GM12878 (cell line): ENCODE data around the gene GALNT9. TPM values are rescaled to one million over a fixed set of nuclear protein-coding genes. Genes with fewer than 3 reads are reported as not detected.

ENCODE experiments used
- ATAC-seq: fragments of 200-7000 bp; cut with Tn5 transposase; 3 replicates; pipeline ENCODE4 v1.9.1; 2020; ENCODE audit warnings: mild to moderate bottlenecking, moderate library complexity
- BruUV-seq: library from RNA; stranded (reverse); fragments of 400-500 nt; replicated peaks from 2 replicates; lab custom pipeline; 2021; lab: Mats Ljungman, UMichigan
- CTCF ChIA-PET: fragments of 300-600 bp; sonication (Branson Sonifier 250); formaldehyde crosslinking; extraction: SDS; loops from one replicate; lab custom pipeline; 2021; ENCODE audit warnings: inconsistent platforms; lab: Yijun Ruan, JAX
- POLR2A ChIA-PET: fragments of 350-600 bp; formaldehyde crosslinking; extraction: SDS; loops from one replicate; lab custom pipeline; 2021; ENCODE audit warnings: inconsistent platforms; lab: Charles Lee
- RAD21 ChIA-PET: fragments of 300-600 bp; sonication (Branson Sonifier 250); formaldehyde crosslinking; loops from one replicate; lab custom pipeline; 2023; ENCODE audit warnings: antibody characterized with exemption; ENCODE audit not compliant: unreplicated experiment; lab: Charles Lee
- SMC1A ChIA-PET: fragments of 300-600 bp; sonication (Branson Sonifier 250); formaldehyde crosslinking; loops from one replicate; lab custom pipeline; 2023; ENCODE audit not compliant: unreplicated experiment, uncharacterized antibody; lab: Charles Lee
- DNase-seq: peaks from one replicate; pipeline ENCODE4 v3.0.0-alpha.2; 2011; ENCODE audit warnings: low read depth, low spot score
- FAIRE-seq: peaks from 3 replicates; lab custom pipeline; 2011; peaks lifted over from hg19 to GRCh38; lab: Jason Lieb, UNC
- H2AFZ ChIP-seq: 2 replicates; pipeline ENCODE4 v1.6.0; 2011; ENCODE audit warnings: low read depth, low read length, control low read depth; ENCODE audit not compliant: control insufficient read depth
- H3K27ac ChIP-seq: 2 replicates; pipeline ENCODE4 v1.5.1; 2011; ENCODE audit warnings: control low read depth; ENCODE audit not compliant: control insufficient read depth, insufficient read depth
- H3K27me3 ChIP-seq, 2 experiments: replicated peaks in 1 of 2; 2 replicates each; pipeline versions ENCODE4 v1.6.0 to v1.6.1; 2011; ENCODE audit warnings: low read length in 1 of 2; ENCODE audit not compliant: control insufficient read depth in 2 of 2, insufficient read depth in 2 of 2
- H3K36me3 ChIP-seq, 2 experiments: 2 replicates each; pipeline ENCODE4 v1.5.1; 2011; ENCODE audit warnings: low read length in 1 of 2; ENCODE audit not compliant: control insufficient read depth in 2 of 2, insufficient read depth in 2 of 2
- H3K4me1 ChIP-seq: 2 replicates; pipeline ENCODE4 v1.6.1; 2011; ENCODE audit warnings: mild to moderate bottlenecking, low read length, moderate library complexity, mixed read lengths; ENCODE audit not compliant: control insufficient read depth, insufficient read depth
- H3K4me2 ChIP-seq: 2 replicates; pipeline ENCODE4 v1.6.0; 2011; ENCODE audit warnings: control low read depth; ENCODE audit not compliant: control insufficient read depth, insufficient read depth
- H3K4me3 ChIP-seq: fragments of 200-600 bp; sonication (generic); 2 replicates; pipeline ENCODE4 v1.5.1; 2016
- H3K79me2 ChIP-seq: 2 replicates; pipeline ENCODE4 v1.6.0; 2011; ENCODE audit warnings: low read length; ENCODE audit not compliant: control insufficient read depth, insufficient read depth
- H3K9ac ChIP-seq: 2 replicates; pipeline ENCODE4 v1.8.0; 2011; ENCODE audit warnings: low read length, control low read depth, mixed read lengths; ENCODE audit not compliant: control insufficient read depth, insufficient read depth
- H3K9me3 ChIP-seq: replicated peaks from 3 replicates; pipeline ENCODE4 v1.5.1; 2011; ENCODE audit warnings: mild to moderate bottlenecking, low read length; ENCODE audit not compliant: control insufficient read depth, insufficient read depth
- H4K20me1 ChIP-seq: 2 replicates; pipeline ENCODE4 v1.6.0; 2011; ENCODE audit not compliant: control insufficient read depth, insufficient read depth
- ATF7 ChIP-seq: fragments of 450-650 bp; IDR thresholded peaks from 2 replicates; pipeline ENCODE4 v1.6.1; 2016; ENCODE audit warnings: low read depth, mild to moderate bottlenecking
- BACH1 ChIP-seq: fragments of 450-650 bp; IDR thresholded peaks from 2 replicates; pipeline ENCODE4 v1.6.1; 2017; ENCODE audit warnings: mild to moderate bottlenecking, borderline replicate concordance
- CHD4 ChIP-seq: fragments of 200-600 bp; sonication (generic); IDR thresholded peaks from 2 replicates; pipeline ENCODE4 v1.6.1; 2016; ENCODE audit warnings: mild to moderate bottlenecking
- CREM ChIP-seq: IDR thresholded peaks from 2 replicates; pipeline ENCODE4 v1.6.1; 2014; ENCODE audit warnings: antibody characterized with exemption, low read depth
- E2F8 ChIP-seq: fragments of 450-650 bp; IDR thresholded peaks from 2 replicates; pipeline ENCODE4 v1.6.1; 2018; ENCODE audit warnings: mild to moderate bottlenecking, low read depth, moderate library complexity; ENCODE audit not compliant: partially characterized antibody
- EGR1 ChIP-seq, 2 experiments: IDR thresholded peaks; 1 replicate in 1 of 2; 2 replicates in 1 of 2; pipeline ENCODE4 v1.6.1; 2011 to 2012; ENCODE audit warnings: low read depth in 2 of 2, low read length in 2 of 2, borderline replicate concordance in 1 of 2, mild to moderate bottlenecking in 1 of 2, moderate library complexity in 1 of 2
- ESRRA ChIP-seq: IDR thresholded peaks from 2 replicates; pipeline ENCODE4 v1.6.1; 2012; ENCODE audit warnings: mild to moderate bottlenecking, low read length, improper control_type of control experiment
- FOXK2 ChIP-seq: fragments of 450-650 bp; IDR thresholded peaks from 2 replicates; pipeline ENCODE4 v1.6.1; 2017; ENCODE audit warnings: mild to moderate bottlenecking, moderate library complexity
- MEF2A ChIP-seq: IDR thresholded peaks from 2 replicates; pipeline ENCODE4 v1.6.1; 2011; ENCODE audit warnings: low read depth, mild to moderate bottlenecking, low read length, moderate library complexity; ENCODE audit not compliant: insufficient read depth
- PAX5 ChIP-seq: IDR thresholded peaks from 2 replicates; pipeline ENCODE4 v1.6.1; 2011; ENCODE audit warnings: low read depth, low read length, borderline replicate concordance
- PAX8 ChIP-seq: fragments of 450-650 bp; IDR thresholded peaks from 2 replicates; pipeline ENCODE4 v1.6.1; 2017; ENCODE audit warnings: mild to moderate bottlenecking, moderate library complexity
- RELA ChIP-seq: fragments of 450-650 bp; IDR thresholded peaks from 2 replicates; pipeline ENCODE4 v1.8.0; 2014; ENCODE audit warnings: borderline replicate concordance; ENCODE audit not compliant: partially characterized antibody
- RELB ChIP-seq: fragments of 450-650 bp; IDR thresholded peaks from 2 replicates; pipeline ENCODE4 v1.6.1; 2017; ENCODE audit warnings: low read depth, mild to moderate bottlenecking, moderate library complexity
- REST ChIP-seq: IDR thresholded peaks from 2 replicates; pipeline ENCODE4 v1.6.1; 2012; ENCODE audit warnings: mild to moderate bottlenecking, low read depth, low read length
- SUZ12 ChIP-seq: fragments of 200-600 bp; sonication (generic); IDR thresholded peaks from one replicate; pipeline ENCODE4 v1.6.1; 2018; ENCODE audit warnings: antibody characterized with exemption, mild to moderate bottlenecking; ENCODE audit not compliant: unreplicated experiment
- ZNF217 ChIP-seq: fragments of 450-650 bp; IDR thresholded peaks from 2 replicates; pipeline ENCODE4 v1.6.1; 2017; ENCODE audit warnings: antibody characterized with exemption, mild to moderate bottlenecking
- WGBS: methylation state at CpG from one replicate; pipeline ENCODE4 v1.1.6; 2016; ENCODE audit warnings: low lambda C conversion rate; ENCODE audit not compliant: insufficient replicate concordance, insufficient coverage; ENCODE audit errors: missing lambda C conversion rate; 5-methylcytosine and 5-hydroxymethylcytosine counted together
- in situ Hi-C: fragments of 300-500 bp; cut with MboI; formaldehyde crosslinking; loops from 9 replicates; pipeline ENCODE4 v1.14.3; 2018; ENCODE audit warnings: mixed read lengths
- intact Hi-C: fragments of 100-400 bp; cut with micrococcal nuclease; formaldehyde crosslinking; loops from one replicate; pipeline ENCODE4 v1.14.2; 2022; ENCODE audit not compliant: unreplicated experiment
- polyA plus RNA-seq, 11 experiments: library from polyadenylated mRNA; depleted of rRNA in 4 of 11; unstranded in 6 of 11; stranded (reverse) in 5 of 11; fragments of >200 nt; fragmentation: Nextera tagmentation in 4 of 11; fragmentation: Illumina TruSeq in 1 of 11; extraction: Ambion mirVana in 4 of 11; extraction: Trizol in 1 of 11; gene quantifications; 1 replicate in 1 of 11; 2 replicates in 10 of 11; pipeline versions ENCODE4 v1.2.1 to v1.2.3, GENCODE V29; 2011 to 2016; ENCODE audit warnings: inconsistent platforms in 2 of 11, missing spikeins in 2 of 11, low read depth in 1 of 11
- total RNA-seq, 4 experiments: library from RNA; depleted of rRNA in 3 of 4; stranded (reverse); fragments of >200 nt in 3 of 4; fragmentation: Illumina TruSeq in 1 of 4; extraction: Trizol in 1 of 4; gene quantifications; 2 replicates each; pipeline versions ENCODE4 v1.2.1 to v1.2.3, GENCODE V29; 2013 to 2021

Gene GALNT9
- total and polyA plus RNA-seq, 10 of the 15 experiments (the other 5 are each of a cell fraction or from before 2014, with no cell fraction given), result 0.04 TPM; not detected in 9

GRCh38 chr12:132291402-132292175 is 37.8 kb downstream of the GALNT9 start:
- ChIA-PET POLR2A (no interaction called here), SMC1A (no interaction called here), CTCF (no interaction called here), RAD21 (no interaction called here)
- Histone ChIP-seq H3K27ac (no peak overlapping the region), H3K79me2 (no peaks in the 10 kb centered on the region), H3K27me3 (no peaks in the 10 kb centered on the region), H3K4me1 (no peaks in the 10 kb centered on the region), H3K36me3 (no peaks in the 10 kb centered on the region), H4K20me1 (no peaks in the 10 kb centered on the region), H3K4me2 (no peak overlapping the region), H3K9ac (no peak overlapping the region), H3K9me3 (peaks cover 2% of the 10 kb centered on the region; the same call in 2 of the 3 replicates), H2AFZ (no peak overlapping the region), H3K4me3 (no peak overlapping the region)
- in situ Hi-C loops, result no loop called here
- FAIRE-seq, result no peak
- intact Hi-C loops, result no loop called here
- ATAC-seq, result no peak
- DNase-seq, result no peak
- 78% methylated on average over 23 of the region's 30 CpGs for WGBS
- BruUV-seq, result no TSS peak
- TF ChIP-seq PAX8, result no peak
- no peak for TF ChIP-seq EGR1 (IDR thresholded peaks at IDR 0.05; ENCODE audit: borderline replicate concordance in 1 of 2, low read depth in 2 of 2, low read length in 2 of 2)
- no peak for TF ChIP-seq ESRRA
- TF ChIP-seq CREM, result no peak
- no peak for TF ChIP-seq BACH1
- no peak for TF ChIP-seq RELB
- no peak for TF ChIP-seq ZNF217
- TF ChIP-seq PAX5, result no peak
- TF ChIP-seq CHD4, result no peak
- TF ChIP-seq SUZ12, result no peak
- no peak for TF ChIP-seq E2F8
- TF ChIP-seq REST, result no peak
- no peak for TF ChIP-seq MEF2A
- no peak for TF ChIP-seq FOXK2
- TF ChIP-seq RELA, result no peak
- no peak for TF ChIP-seq ATF7
